Ishikawa (cell line): ENCODE results near the gene DMKN.

Experiments used
- CEBPB ChIP-seq: IDR thresholded peaks from 2 replicates; pipeline ENCODE4 v1.6.1; 2012
- CREB1 ChIP-seq: IDR thresholded peaks from 2 replicates; pipeline ENCODE4 v1.6.1; 2012; ENCODE audit warnings: low read depth
- EGR1 ChIP-seq: IDR thresholded peaks from 2 replicates; pipeline ENCODE4 v1.6.1; 2012
- EP300 ChIP-seq: IDR thresholded peaks from 2 replicates; pipeline ENCODE4 v1.6.1; 2012; ENCODE audit warnings: borderline replicate concordance
- NFIC ChIP-seq: IDR thresholded peaks from 2 replicates; pipeline ENCODE4 v1.6.1; 2012
- RAD21 ChIP-seq: IDR thresholded peaks from 2 replicates; pipeline ENCODE4 v1.6.1; 2012; ENCODE audit warnings: low read depth
- TAF1 ChIP-seq: IDR thresholded peaks from 2 replicates; pipeline ENCODE4 v1.6.1; 2012; ENCODE audit warnings: low read depth, mild to moderate bottlenecking
- TCF12 ChIP-seq: IDR thresholded peaks from 2 replicates; pipeline ENCODE4 v1.6.1; 2012; ENCODE audit warnings: low read depth
- TEAD4 ChIP-seq: IDR thresholded peaks from 2 replicates; pipeline ENCODE4 v1.6.1; 2012
- YY1 ChIP-seq: IDR thresholded peaks from 2 replicates; pipeline ENCODE4 v1.6.1; 2012; ENCODE audit warnings: low read depth
- ZBTB7A ChIP-seq: IDR thresholded peaks from 2 replicates; pipeline ENCODE4 v1.6.1; 2012; ENCODE audit warnings: low read depth
- TF ChIP-seq, protein P1 (sequence below): IDR thresholded peaks from 2 replicates; pipeline ENCODE4 v1.6.1; 2012
- TF ChIP-seq, protein P2 (sequence below): IDR thresholded peaks from 2 replicates; pipeline ENCODE4 v1.6.1; 2012; ENCODE audit warnings: low read depth, mild to moderate bottlenecking

DNA sequence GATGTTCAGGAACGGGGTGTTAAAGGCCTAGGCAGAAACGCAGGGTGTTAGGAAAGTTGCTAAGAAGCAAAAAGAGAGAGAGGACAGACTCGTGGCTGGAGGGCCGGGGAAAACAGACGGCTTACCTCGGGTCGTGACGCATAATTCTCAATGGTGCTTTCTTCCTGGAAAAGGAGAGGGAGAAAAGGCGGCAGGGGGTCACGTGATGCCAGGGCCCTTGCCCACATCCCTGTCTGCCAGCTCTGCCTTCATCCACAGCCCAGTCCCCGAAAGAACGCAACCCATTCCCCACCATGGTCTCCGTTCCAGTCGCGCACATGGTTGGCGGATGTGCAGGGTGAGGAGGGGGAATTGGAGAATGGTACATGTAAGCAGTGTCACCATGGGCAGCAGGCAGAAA is 24.8 kb downstream of the DMKN start:
- TF ChIP-seq CEBPB = no peak
- TF ChIP-seq ZBTB7A = no peak
- no peak for TF ChIP-seq EP300
- TF ChIP-seq YY1 = no peak
- no peak for TF ChIP-seq TAF1
- no peak for TF ChIP-seq TCF12
- TF ChIP-seq EGR1 = no peak
- no peak for TF ChIP-seq RAD21
- TF ChIP-seq, protein P1, sequence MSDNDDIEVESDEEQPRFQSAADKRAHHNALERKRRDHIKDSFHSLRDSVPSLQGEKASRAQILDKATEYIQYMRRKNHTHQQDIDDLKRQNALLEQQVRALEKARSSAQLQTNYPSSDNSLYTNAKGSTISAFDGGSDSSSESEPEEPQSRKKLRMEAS = no peak
- no peak for TF ChIP-seq TEAD4
- TF ChIP-seq, protein P2, sequence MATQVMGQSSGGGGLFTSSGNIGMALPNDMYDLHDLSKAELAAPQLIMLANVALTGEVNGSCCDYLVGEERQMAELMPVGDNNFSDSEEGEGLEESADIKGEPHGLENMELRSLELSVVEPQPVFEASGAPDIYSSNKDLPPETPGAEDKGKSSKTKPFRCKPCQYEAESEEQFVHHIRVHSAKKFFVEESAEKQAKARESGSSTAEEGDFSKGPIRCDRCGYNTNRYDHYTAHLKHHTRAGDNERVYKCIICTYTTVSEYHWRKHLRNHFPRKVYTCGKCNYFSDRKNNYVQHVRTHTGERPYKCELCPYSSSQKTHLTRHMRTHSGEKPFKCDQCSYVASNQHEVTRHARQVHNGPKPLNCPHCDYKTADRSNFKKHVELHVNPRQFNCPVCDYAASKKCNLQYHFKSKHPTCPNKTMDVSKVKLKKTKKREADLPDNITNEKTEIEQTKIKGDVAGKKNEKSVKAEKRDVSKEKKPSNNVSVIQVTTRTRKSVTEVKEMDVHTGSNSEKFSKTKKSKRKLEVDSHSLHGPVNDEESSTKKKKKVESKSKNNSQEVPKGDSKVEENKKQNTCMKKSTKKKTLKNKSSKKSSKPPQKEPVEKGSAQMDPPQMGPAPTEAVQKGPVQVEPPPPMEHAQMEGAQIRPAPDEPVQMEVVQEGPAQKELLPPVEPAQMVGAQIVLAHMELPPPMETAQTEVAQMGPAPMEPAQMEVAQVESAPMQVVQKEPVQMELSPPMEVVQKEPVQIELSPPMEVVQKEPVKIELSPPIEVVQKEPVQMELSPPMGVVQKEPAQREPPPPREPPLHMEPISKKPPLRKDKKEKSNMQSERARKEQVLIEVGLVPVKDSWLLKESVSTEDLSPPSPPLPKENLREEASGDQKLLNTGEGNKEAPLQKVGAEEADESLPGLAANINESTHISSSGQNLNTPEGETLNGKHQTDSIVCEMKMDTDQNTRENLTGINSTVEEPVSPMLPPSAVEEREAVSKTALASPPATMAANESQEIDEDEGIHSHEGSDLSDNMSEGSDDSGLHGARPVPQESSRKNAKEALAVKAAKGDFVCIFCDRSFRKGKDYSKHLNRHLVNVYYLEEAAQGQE = no peak
- TF ChIP-seq CREB1 = no peak
- no peak for TF ChIP-seq NFIC
